DND-41 (cell line): ENCODE results near the gene TET3.

Experiments used
- ATAC-seq: fragments of 200-7000 bp; cut with Tn5 transposase; 3 replicates; pipeline ENCODE4 v1.9.1; 2021; ENCODE audit warnings: low read depth; ENCODE audit not compliant: insufficient read depth
- DNase-seq: peaks from one replicate; pipeline ENCODE4 v3.0.0-alpha.2; 2020
- H2AFZ ChIP-seq: 2 replicates; pipeline ENCODE4 v1.6.0; 2012; ENCODE audit warnings: low read depth, low read length
- H3K27ac ChIP-seq: 2 replicates; pipeline ENCODE4 v1.5.1; 2012; ENCODE audit warnings: low read length, inconsistent platforms
- H3K27me3 ChIP-seq: fragments of 200-600 bp; sonication (generic); 2 replicates; pipeline ENCODE4 v1.6.0; 2012; ENCODE audit warnings: low read length, mild to moderate bottlenecking, inconsistent platforms; ENCODE audit not compliant: insufficient read depth, poor library complexity
- H3K36me3 ChIP-seq: 2 replicates; pipeline ENCODE4 v1.5.1; 2012; ENCODE audit warnings: low read length, inconsistent platforms; ENCODE audit not compliant: insufficient read depth
- H3K4me1 ChIP-seq: 2 replicates; pipeline ENCODE4 v1.5.1; 2012; ENCODE audit warnings: mild to moderate bottlenecking, low read length; ENCODE audit not compliant: insufficient read depth
- H3K4me2 ChIP-seq: 2 replicates; pipeline ENCODE4 v1.6.0; 2012; ENCODE audit warnings: mild to moderate bottlenecking, moderate library complexity, low read length, inconsistent platforms; ENCODE audit not compliant: insufficient read depth
- H3K4me3 ChIP-seq, 2 experiments: fragments of 200-600 bp in 1 of 2; shearing (Covaris generic) in 1 of 2; 2 replicates each; pipeline ENCODE4 v1.5.1; 2012 to 2016; ENCODE audit warnings: inconsistent platforms in 2 of 2, low read length in 2 of 2, mild to moderate bottlenecking in 2 of 2, low read depth in 1 of 2, moderate library complexity in 1 of 2
- H3K79me2 ChIP-seq: 2 replicates; pipeline ENCODE4 v1.6.0; 2012; ENCODE audit warnings: low read length, inconsistent platforms; ENCODE audit not compliant: insufficient read depth
- H3K9ac ChIP-seq: 2 replicates; pipeline ENCODE4 v1.6.0; 2012; ENCODE audit warnings: low read depth, mild to moderate bottlenecking, inconsistent platforms, low read length, moderate library complexity
- H3K9me3 ChIP-seq: 2 replicates; pipeline ENCODE4 v1.5.1; 2012; ENCODE audit warnings: low read length, moderate library complexity, mild to moderate bottlenecking, inconsistent platforms; ENCODE audit not compliant: insufficient read depth, severe bottlenecking
- H4K20me1 ChIP-seq: 2 replicates; pipeline ENCODE4 v1.6.0; 2012; ENCODE audit warnings: low read length; ENCODE audit not compliant: insufficient read depth
- EZH2 ChIP-seq: IDR thresholded peaks from 3 replicates; pipeline ENCODE4 v1.6.1; 2012; ENCODE audit warnings: borderline replicate concordance, low read depth, mild to moderate bottlenecking, moderate library complexity, low read length, inconsistent platforms; ENCODE audit not compliant: severe bottlenecking
- TF ChIP-seq, protein P1 (sequence below): IDR thresholded peaks from 2 replicates; pipeline ENCODE4 v1.5.1; 2012; ENCODE audit warnings: borderline replicate concordance, low read length, moderate library complexity, mild to moderate bottlenecking; ENCODE audit not compliant: poor library complexity, severe bottlenecking; ENCODE audit errors: extremely low read depth

Gene TET3

GRCh38 chr2:73992036-73992435, 7.3 kb downstream of the TET3 start:
- no peaks in the 10 kb centered on the region for H3K9me3 ChIP-seq
- 0 out of 2 replicates have a peak overlapping the region, but pooled peaks have one; percentile 17 for H3K27ac ChIP-seq
- H3K27me3 ChIP-seq = no peaks in the 10 kb centered on the region
- H3K9ac ChIP-seq = no peak overlapping the region
- no peak overlapping the region for H3K4me3 ChIP-seq
- peak overlapping the region; percentile 6; the same call in 1 of the 2 replicates for H3K4me2 ChIP-seq
- DNase-seq (no peak), ATAC-seq (no peak)
- peaks cover 70% of the 10 kb centered on the region for H3K36me3 ChIP-seq
- H3K4me1 ChIP-seq = peaks cover 52% of the 10 kb centered on the region
- peaks cover 100% of the 10 kb centered on the region for H3K79me2 ChIP-seq
- no peak overlapping the region for H2AFZ ChIP-seq
- peaks cover 80% of the 10 kb centered on the region for H4K20me1 ChIP-seq
- no peak for TF ChIP-seq EZH2
- TF ChIP-seq, protein P1, sequence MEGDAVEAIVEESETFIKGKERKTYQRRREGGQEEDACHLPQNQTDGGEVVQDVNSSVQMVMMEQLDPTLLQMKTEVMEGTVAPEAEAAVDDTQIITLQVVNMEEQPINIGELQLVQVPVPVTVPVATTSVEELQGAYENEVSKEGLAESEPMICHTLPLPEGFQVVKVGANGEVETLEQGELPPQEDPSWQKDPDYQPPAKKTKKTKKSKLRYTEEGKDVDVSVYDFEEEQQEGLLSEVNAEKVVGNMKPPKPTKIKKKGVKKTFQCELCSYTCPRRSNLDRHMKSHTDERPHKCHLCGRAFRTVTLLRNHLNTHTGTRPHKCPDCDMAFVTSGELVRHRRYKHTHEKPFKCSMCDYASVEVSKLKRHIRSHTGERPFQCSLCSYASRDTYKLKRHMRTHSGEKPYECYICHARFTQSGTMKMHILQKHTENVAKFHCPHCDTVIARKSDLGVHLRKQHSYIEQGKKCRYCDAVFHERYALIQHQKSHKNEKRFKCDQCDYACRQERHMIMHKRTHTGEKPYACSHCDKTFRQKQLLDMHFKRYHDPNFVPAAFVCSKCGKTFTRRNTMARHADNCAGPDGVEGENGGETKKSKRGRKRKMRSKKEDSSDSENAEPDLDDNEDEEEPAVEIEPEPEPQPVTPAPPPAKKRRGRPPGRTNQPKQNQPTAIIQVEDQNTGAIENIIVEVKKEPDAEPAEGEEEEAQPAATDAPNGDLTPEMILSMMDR = no peak

- Histone ChIP-seq H3K27me3 (no peaks in the 10 kb centered on the region), H3K4me1 (peaks cover 39% of the 10 kb centered on the region), H3K4me3 (no peak overlapping the region), H3K36me3 (peaks cover 69% of the 10 kb centered on the region), H3K9ac (no peak overlapping the region), H3K9me3 (no peaks in the 10 kb centered on the region), H2AFZ (no peak overlapping the region), H4K20me1 (peaks cover 80% of the 10 kb centered on the region), H3K4me2 (peak overlapping the region; percentile 19; the same call in 1 of the 2 replicates), H3K27ac (no peak overlapping the region; the same call in 1 of the 2 replicates), H3K79me2 (peaks cover 100% of the 10 kb centered on the region)
- no peak for TF ChIP-seq EZH2
- TF ChIP-seq, protein P1 = no peak
- DNase-seq = no peak
- ATAC-seq = no peak
Measured at GRCh38 chr2:73993376-73993775, 8.7 kb downstream of the TET3 start.

- Histone ChIP-seq H3K79me2 (peaks cover 100% of the 10 kb centered on the region), H3K9ac (no peak overlapping the region), H3K4me2 (peak overlapping the region; percentile 32; the same call in 1 of the 2 replicates), H4K20me1 (peaks cover 81% of the 10 kb centered on the region), H2AFZ (no peak overlapping the region), H3K27me3 (no peaks in the 10 kb centered on the region), H3K27ac (no peak overlapping the region), H3K36me3 (peaks cover 71% of the 10 kb centered on the region), H3K4me3 (no peak overlapping the region), H3K4me1 (peaks cover 36% of the 10 kb centered on the region), H3K9me3 (no peaks in the 10 kb centered on the region)
- TF ChIP-seq, protein P1 = no peak
- TF ChIP-seq EZH2 = no peak
- no peak for DNase-seq
- ATAC-seq = no peak
Measured at GRCh38 chr2:73993778-73994177, 9.1 kb downstream of the TET3 start.
